Common myeloid progenitor, CD34-positive (primary cell): ENCODE results near the gene SLC27A5.
A peak's percentile ranks its signal among the peaks of the same experiment; 100 is the strongest.

Source experiments
- CTCF ChIA-PET: fragments of 350-600 bp; sonication (Branson Sonifier 250); formaldehyde crosslinking; loops from one replicate; lab custom pipeline; 2021; ENCODE audit warnings: antibody characterized with exemption; lab: Charles Lee
- POLR2A ChIA-PET: fragments of 350-600 bp; sonication (Branson Sonifier 250); formaldehyde crosslinking; loops from one replicate; lab custom pipeline; 2021; ENCODE audit warnings: antibody characterized with exemption; lab: Charles Lee
- DNase-seq, 3 donors: peaks; one replicate each; pipeline versions ENCODE4 v3.0.0 to v3.0.0-alpha.2; 2013
- H3K27ac ChIP-seq, 2 experiments: 1 replicate in 1 of 2; 2 replicates in 1 of 2; pipeline ENCODE4 v1.7.0; 2013; ENCODE audit warnings: inconsistent platforms in 2 of 2, low read length in 2 of 2, mild to moderate bottlenecking in 2 of 2, low read depth in 1 of 2, moderate library complexity in 1 of 2; ENCODE audit not compliant: severe bottlenecking in 2 of 2, insufficient read depth in 1 of 2, poor library complexity in 1 of 2
- H3K27me3 ChIP-seq, 5 experiments: replicated peaks in 2 of 5; 1 replicate in 3 of 5; 2 replicates in 2 of 5; pipeline versions ENCODE4 v1.6.1 to v1.7.0; 2013; ENCODE audit warnings: low read length in 4 of 5, mild to moderate bottlenecking in 2 of 5, moderate library complexity in 2 of 5, inconsistent platforms in 1 of 5; ENCODE audit not compliant: insufficient read depth in 5 of 5, control insufficient read depth in 4 of 5
- H3K36me3 ChIP-seq, 4 experiments: 1 replicate in 2 of 4; 2 replicates in 2 of 4; pipeline versions ENCODE4 v1.6.1 to v1.7.0; 2013; ENCODE audit warnings: low read length in 3 of 4, control low read depth in 1 of 4, mild to moderate bottlenecking in 1 of 4; ENCODE audit not compliant: control insufficient read depth in 4 of 4, insufficient read depth in 4 of 4
- H3K4me1 ChIP-seq, 4 experiments: 1 replicate in 3 of 4; 2 replicates in 1 of 4; pipeline versions ENCODE4 v1.6.1 to v1.7.1; 2013; ENCODE audit warnings: low read length in 3 of 4, mild to moderate bottlenecking in 3 of 4, control low read depth in 1 of 4, inconsistent platforms in 1 of 4, moderate library complexity in 1 of 4; ENCODE audit not compliant: control insufficient read depth in 4 of 4, insufficient read depth in 4 of 4; ENCODE audit errors: control extremely low read depth in 1 of 4
- H3K4me3 ChIP-seq, 7 experiments: 1 replicate in 4 of 7; 2 replicates in 3 of 7; pipeline versions ENCODE4 v1.5.1 to v1.7.0; 2013; ENCODE audit warnings: mild to moderate bottlenecking in 7 of 7, low read length in 6 of 7, moderate library complexity in 6 of 7, inconsistent platforms in 2 of 7, low read depth in 2 of 7, control low read depth in 1 of 7; ENCODE audit not compliant: insufficient read depth in 4 of 7, control insufficient read depth in 1 of 7; ENCODE audit errors: extremely low read depth in 1 of 7
- H3K9me3 ChIP-seq, 5 experiments: 1 replicate in 4 of 5; 2 replicates in 1 of 5; pipeline versions ENCODE4 v1.6.1 to v1.7.1; 2013; ENCODE audit warnings: low read length in 4 of 5, mild to moderate bottlenecking in 2 of 5, inconsistent platforms in 1 of 5, low read depth in 1 of 5, moderate library complexity in 1 of 5; ENCODE audit not compliant: control insufficient read depth in 4 of 5, insufficient read depth in 2 of 5; ENCODE audit errors: control extremely low read depth in 1 of 5
- WGBS: methylation state at CpG from one replicate; pipeline ENCODE4 v1.1.5; 2013; ENCODE audit not compliant: insufficient coverage; 5-methylcytosine and 5-hydroxymethylcytosine counted together

The SLC27A5 gene

DNA sequence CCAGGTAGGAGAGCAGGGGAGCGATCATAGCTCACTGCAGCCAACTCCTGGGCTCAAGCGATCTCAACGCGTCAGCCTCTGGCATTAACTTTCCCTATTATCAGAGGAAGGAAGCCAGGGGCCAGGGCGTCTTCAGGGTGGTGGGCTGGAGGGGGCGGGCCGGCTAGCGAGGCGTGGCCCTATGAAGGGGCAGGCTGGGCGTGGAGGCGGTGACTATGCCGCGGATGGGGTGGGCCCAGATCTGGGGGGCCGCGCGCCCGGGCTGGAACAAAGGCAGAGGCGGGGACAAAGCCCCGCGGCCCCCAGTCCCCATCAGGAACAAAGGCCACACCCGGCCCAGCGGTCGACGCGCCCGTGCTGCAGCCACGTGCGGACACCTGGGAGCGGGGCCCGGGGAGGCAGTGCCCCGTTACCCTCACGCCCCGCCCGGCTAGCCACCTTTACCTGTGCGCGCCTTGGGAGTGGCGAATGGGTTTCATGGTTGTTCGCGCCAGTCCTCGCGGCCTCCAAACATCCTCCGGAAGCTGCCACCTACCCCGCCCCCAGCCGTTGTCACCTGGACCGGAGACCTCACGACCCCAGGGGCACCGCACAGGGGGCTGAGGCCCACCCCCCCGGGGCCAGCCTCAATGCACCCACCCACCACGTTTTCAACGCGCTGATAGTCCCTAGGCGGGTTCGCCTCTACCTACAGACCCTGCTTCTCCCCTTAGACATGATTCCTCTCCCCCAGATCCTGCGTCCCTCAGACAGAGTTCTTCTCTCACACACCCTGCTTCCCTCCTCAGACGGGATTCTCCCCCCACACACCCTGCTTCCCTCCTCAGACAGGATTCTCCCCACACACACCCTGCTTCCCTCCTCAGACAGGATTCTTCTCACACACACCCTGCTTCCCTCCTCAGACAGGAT is 26.7 kb upstream of the SLC27A5 start:
- Histone ChIP-seq H3K4me3 (peak overlapping the region; percentile 37 to 77 (median 61)), H3K9me3 (no peaks in the 10 kb centered on the region), H3K36me3 (no peaks in the 10 kb centered on the region), H3K27ac (peak overlapping the region in 1 of 2 experiments; percentile 75), H3K4me1 (peaks cover 0 to 20% (median 19%) of the 10 kb centered on the region in 4 experiments), H3K27me3 (no peaks in the 10 kb centered on the region)
- ChIA-PET POLR2A (interaction anchor here (0.7 to 1.9 kb wide), 3 partner anchors 15 to 18 kb away, joined by 3 to 6 read pairs (median 4); partner anchors contain the start of genes CHMP2A and ZBTB45), CTCF (interaction anchor here (0.7 to 1.4 kb wide), 4 partner anchors 16 to 42 kb away, joined by 3 read pairs; partner anchors contain the start of gene ZBTB45)
- DNase-seq, result peak; percentile 78 to 92 (median 88)
- WGBS, result under 1% methylated on average over 39 of the region's 55 CpGs

DNA sequence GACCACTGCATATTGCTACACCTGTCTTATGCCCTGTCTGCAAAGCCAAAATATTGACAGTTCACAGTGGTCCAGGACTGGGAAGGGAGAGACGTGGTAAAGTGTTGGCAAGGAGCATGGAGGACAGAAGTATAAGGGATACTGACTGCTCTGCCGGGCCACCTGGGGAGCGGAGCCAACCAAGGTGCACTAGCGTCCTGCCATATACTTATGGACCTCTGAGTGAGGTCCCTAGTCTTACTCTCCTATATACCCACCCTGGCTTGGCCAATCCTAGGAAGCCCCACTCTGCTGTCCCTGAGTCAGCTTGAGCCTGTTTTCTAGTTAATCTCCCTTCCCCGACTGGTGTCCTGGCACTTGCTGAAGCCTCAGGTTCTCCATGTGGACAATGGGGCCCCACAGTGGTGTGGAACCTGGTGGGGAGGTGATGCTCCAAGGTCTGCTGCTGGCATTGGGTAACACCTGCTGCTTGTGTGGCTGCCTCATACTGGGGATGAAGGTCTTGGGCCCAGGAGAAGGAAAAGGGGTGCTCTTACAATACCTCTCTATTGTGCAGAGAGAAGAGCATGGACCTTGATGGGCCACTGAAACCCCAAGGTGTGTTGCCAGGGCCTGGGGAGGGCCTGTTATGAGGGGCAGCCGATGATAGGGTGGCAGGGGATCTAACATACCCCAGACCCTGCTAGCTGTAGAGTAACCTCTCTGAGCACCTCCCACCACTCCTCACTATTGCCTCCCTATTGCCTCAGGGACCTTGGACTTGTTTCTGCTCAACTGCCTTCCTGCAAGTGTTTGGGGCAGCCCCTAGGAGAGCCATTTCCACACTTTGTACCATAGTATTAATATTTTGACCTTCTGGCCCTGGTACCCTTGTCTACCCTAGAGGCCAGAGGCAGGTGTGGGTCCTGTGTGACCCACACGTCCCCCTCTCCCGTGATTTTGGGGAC is 25.3 kb upstream of the SLC27A5 start:
- no peak overlapping the region for H3K27ac ChIP-seq
- no peaks in the 10 kb centered on the region for H3K27me3 ChIP-seq
- no peaks in the 10 kb centered on the region for H3K9me3 ChIP-seq
- 96% methylated on average over 6 of the region's 8 CpGs for WGBS
- DNase-seq, result no peak
- no peaks in the 10 kb centered on the region for H3K36me3 ChIP-seq
- peaks cover 0 to 19% (median 16%) of the 10 kb centered on the region in 4 experiments for H3K4me1 ChIP-seq
- peak overlapping the region in 1 of 7 experiments; percentile 77 for H3K4me3 ChIP-seq
- CTCF ChIA-PET, result interaction anchor here (0.7 to 5.4 kb wide), 5 partner anchors 14 to 43 kb away, joined by 3 to 41 read pairs (median 3); partner anchors contain the start of gene ZBTB45
- POLR2A ChIA-PET, result interaction anchor here (0.7 to 1.9 kb wide), 3 partner anchors 17 to 35 kb away, joined by 3 to 6 read pairs (median 4); partner anchors contain the start of genes CHMP2A and ZBTB45

DNA sequence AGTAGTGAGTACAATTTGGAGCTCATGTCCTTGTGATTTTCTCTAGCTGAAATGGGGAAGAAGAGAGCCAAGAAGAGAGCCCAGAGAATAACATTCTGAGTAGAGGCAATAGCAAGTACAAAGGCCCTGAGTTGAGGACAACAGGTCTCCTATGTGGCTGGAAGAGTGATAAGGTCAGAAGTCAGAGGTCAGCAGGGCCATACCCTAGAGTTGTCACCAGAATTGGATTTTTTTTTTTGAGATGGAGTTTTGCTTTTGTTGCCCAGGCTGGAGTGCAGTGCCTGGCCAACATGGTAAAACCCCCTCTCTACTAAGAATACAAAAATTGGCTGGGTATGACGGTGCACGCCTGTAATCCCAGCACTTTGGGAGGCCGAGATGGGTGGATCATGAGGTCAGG is 24.1 kb upstream of the SLC27A5 start:
- H3K4me1 ChIP-seq, result peaks cover 0 to 19% (median 16%) of the 10 kb centered on the region in 4 experiments
- H3K36me3 ChIP-seq, result no peaks in the 10 kb centered on the region
- WGBS, result no CpG with 5 or more reads among the region's 3 CpGs
- no peak for DNase-seq
- H3K9me3 ChIP-seq, result no peaks in the 10 kb centered on the region
- H3K27ac ChIP-seq, result no peak overlapping the region
- peaks cover 0 to 1% (median 0%) of the 10 kb centered on the region in 5 experiments for H3K27me3 ChIP-seq
- ChIA-PET POLR2A (no interaction called here), CTCF (interaction anchor here (1.0 to 5.4 kb wide), 2 partner anchors 15 to 42 kb away, joined by 3 to 41 read pairs; partner anchors contain the start of gene ZBTB45)
- no peak overlapping the region for H3K4me3 ChIP-seq

DNA sequence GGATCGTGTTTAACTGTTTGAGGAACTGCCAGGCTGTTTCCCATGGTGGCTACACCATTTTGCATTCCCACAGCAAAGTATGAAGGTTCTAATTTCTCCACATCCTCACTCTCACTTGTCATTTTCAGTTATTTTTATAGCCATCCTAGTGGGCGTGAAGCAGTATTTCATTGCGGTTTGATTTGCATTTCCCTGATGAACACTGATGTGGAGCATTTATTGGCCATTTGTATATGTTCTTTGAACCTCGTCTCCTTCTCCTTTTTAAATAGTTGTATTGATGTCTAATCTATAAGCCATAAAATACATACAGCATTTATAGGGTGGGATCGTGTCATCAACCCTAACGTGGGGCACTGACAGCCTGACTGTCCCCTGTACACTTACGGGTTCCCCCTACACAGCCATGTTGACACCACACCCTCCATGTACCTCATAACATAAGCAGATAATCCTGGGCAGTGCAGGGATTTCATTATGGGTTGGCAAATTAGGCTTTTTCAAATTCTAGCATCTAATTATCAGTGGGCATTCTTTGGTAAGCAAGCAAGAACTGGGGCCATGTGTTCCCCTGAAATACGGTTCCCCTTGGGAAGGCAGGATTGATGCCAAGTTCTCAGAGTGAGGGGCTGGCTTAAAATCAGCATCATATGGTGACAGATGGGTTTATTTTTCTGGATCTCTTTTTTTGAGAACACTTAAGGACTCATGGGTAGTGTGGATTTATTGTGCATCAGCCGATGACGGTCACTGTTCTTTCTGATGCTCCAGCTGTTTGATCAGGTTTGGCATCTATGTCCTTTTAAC is 19.4 kb upstream of the SLC27A5 start:
- Histone ChIP-seq H3K9me3 (no peaks in the 10 kb centered on the region), H3K27me3 (peaks cover 0 to 2% (median 0%) of the 10 kb centered on the region in 5 experiments), H3K4me1 (no peaks in the 10 kb centered on the region), H3K4me3 (no peak overlapping the region), H3K27ac (no peak overlapping the region), H3K36me3 (no peaks in the 10 kb centered on the region)
- DNase-seq, result no peak
- POLR2A ChIA-PET, result interaction anchor here (1.3 kb wide), 1 partner anchor 11 kb away, joined by 4 read pairs; the partner anchor contains the start of gene ZBTB45
- 87% methylated on average over 3 of the region's 10 CpGs for WGBS
- CTCF ChIA-PET, result interaction anchor here (5.4 kb wide), 1 partner anchor 10 kb away, joined by 41 read pairs; the partner anchor contains the start of gene ZBTB45

DNA sequence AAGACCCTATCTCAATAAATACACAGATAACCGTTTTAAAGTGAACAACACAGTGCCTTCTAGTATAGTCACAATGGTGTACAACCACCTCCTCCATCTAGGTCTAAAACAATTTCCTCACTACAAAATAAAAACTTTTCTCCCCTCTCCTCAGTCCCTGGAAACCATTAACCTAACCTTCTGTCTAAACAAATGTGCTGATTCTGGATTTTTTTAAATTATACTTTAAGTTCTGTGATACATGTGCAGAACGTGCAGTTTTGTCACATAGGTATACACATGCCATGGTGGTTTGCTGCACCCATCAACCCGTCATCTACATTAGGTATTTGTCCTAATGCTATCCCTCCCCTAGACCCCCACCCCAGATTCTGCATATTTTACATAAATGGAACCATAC is 17.6 kb upstream of the SLC27A5 start:
- WGBS, result 93% methylated on average over 3 of the region's 3 CpGs
- POLR2A ChIA-PET, result no interaction called here
- CTCF ChIA-PET, result interaction anchor here (1.3 kb wide), 1 partner anchor 9 kb away, joined by 4 read pairs; the partner anchor contains the start of gene ZBTB45
- no peak for DNase-seq
- H3K4me1 ChIP-seq, result no peaks in the 10 kb centered on the region
- no peaks in the 10 kb centered on the region for H3K36me3 ChIP-seq
- H3K27ac ChIP-seq, result no peak overlapping the region
- H3K4me3 ChIP-seq, result no peak overlapping the region
- H3K27me3 ChIP-seq, result peaks cover 0 to 2% (median 0%) of the 10 kb centered on the region in 5 experiments
- H3K9me3 ChIP-seq, result no peaks in the 10 kb centered on the region

DNA sequence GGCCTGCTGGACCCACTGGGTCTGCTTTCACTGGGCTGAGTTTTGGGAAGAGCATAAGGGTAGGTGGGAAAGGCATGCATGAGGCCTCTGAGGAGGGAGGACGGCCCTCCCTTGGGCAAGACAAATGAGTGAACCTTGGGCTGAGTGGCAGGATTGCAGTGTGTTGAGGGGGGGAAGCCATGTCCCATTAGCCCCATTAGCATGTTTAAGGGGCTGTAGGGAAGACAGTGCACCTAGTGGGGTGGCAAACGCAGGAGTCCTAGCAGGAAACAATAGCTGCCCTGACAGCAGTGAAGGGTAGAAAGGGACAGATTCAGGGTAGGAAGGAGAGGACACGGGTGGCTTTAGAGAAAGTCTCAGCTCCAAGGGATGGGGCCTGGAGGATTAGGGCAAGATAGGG is 10.9 kb upstream of the SLC27A5 start:
- Histone ChIP-seq H3K4me3 (no peak overlapping the region), H3K27me3 (no peaks in the 10 kb centered on the region), H3K36me3 (peaks cover 0 to under 1% (median 0%) of the 10 kb centered on the region in 4 experiments), H3K9me3 (no peaks in the 10 kb centered on the region), H3K27ac (no peak overlapping the region), H3K4me1 (peaks cover 0 to 26% (median 23%) of the 10 kb centered on the region in 4 experiments)
- DNase-seq, result no peak
- POLR2A ChIA-PET, result interaction anchor here (1.0 kb wide), 1 partner anchor 16 kb away, joined by 3 read pairs; no protein-coding TSS in a partner anchor
- CTCF ChIA-PET, result interaction anchor here (0.8 to 8.8 kb wide), 5 partner anchors 11 to 55 kb away, joined by 3 to 139 read pairs (median 41); partner anchors contain the start of genes CHMP2A and UBE2M
- 100% methylated on average over 3 of the region's 3 CpGs for WGBS
